Stimulated activated CD8-positive, alpha-beta memory T cell treated with anti-CD3 and anti-CD28 coated beads, Interleukin-4, amount 100 ng/mL, for 4 hours (primary cell): Measurements from ENCODE around the gene DNAH1.

ENCODE experiments used
- DNase-seq, 2 donors: peaks; one replicate each; pipeline ENCODE4 v3.0.0-alpha.2; 2020; ENCODE audit warnings: low read depth in 2 of 2, low spot score in 1 of 2

DNAH1 gene

GRCh38 chr3:52356126-52356525, 40.0 kb downstream of the DNAH1 start:
- DNase-seq: no peak

- no peak for DNase-seq
Observed at GRCh38 chr3:52357151-52358080, 41.3 kb downstream of the DNAH1 start.

- DNase-seq: no peak
Observed at GRCh38 chr3:52358362-52358940, 42.3 kb downstream of the DNAH1 start.

DNA sequence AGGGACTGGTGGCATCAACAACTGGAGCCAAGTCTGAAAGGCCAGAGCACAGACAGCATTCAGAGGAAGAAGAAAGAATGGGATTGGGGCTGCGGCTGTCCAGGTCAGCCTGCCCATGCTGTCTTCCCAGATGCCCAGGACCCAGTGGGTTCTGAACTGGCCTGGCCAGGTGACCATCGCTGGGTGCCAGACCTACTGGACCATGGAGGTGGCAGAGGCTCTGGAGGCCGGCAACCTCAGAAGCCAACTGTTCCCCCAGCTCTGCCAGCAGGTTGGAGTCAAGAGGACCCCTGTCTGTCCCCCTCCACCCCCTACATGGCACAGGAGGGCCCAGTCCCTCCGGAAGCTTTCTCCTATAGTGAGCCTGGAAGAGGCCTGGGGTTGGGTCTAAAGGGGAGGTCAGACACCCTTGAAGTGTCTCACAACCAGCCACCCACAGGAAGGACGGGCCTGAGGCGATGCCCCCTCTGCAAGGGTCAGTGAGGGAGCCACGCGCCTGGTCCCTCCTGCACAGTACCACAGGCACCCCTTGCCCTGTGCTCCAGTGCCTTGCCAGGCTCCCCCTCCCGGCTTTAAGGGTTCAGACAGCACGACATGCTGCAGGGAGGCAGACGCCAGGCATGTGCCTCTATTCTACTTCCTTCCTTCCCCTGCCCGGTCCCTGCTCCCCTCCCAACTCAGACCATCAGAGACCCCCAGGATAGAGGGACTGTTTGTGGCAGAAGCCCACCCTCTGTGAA, 43.2 kb downstream of the DNAH1 start:
- no peak for DNase-seq

DNA sequence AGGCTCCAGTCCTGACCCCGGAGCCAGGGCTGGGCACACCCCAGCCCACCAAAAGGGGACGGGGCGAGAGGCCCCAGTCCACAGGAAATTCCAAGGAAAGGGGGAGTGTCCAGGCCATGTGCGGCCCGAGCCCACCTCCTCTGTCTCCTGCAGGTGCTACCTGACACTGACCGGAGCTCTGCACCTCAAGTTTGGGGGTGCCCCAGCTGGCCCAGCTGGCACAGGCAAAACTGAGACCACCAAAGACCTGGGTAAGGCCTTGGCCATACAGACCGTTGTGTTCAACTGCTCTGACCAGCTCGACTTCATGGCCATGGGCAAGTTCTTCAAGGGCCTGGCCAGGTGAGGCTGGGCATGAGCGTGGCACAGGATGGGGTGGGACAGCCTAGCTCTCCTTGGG, 44.9 kb downstream of the DNAH1 start:
- DNase-seq: no peak

DNA sequence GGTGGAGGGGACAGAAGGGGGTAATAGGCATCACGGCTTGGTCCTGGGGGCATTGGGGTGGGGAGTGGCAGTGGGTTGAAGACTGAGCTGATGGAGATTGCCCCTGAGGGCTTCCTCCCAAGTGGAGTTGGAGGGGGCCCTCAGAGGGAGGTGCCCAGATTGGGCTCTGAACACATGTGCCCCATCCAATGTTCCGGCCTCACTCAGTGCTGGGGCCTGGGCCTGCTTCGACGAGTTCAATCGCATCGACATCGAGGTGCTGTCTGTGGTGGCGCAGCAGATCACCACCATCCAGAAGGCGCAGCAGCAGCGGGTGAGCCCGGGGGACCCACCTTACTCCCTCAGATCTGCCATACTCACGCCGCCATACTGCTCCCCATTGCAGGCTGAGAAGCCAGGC, 45.3 kb downstream of the DNAH1 start:
- no peak for DNase-seq

DNA sequence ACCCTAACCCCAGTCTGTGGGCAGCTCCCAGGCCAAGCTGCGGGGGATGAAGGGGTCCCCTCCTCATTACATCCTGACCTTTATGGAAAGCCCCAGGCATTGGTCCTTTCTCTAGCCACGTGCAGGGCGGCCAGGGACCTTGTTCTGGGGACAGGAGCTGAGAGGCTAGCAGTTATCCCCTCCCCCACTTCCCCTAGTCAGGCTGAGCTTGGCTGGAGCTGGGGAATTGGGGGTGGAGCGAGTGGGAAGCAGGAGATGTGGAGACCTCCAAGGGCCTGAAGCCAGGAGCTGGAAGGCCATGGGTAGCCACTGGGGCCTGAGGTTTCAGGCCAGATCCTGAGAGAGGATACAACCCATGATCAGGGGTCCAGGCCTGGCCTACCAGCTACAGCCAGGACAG, 45.8 kb downstream of the DNAH1 start:
- no peak for DNase-seq

- no peak for DNase-seq
Observed at GRCh38 chr3:52364322-52365035, 48.4 kb downstream of the DNAH1 start.

GRCh38 chr3:52366527-52366926, 50.4 kb downstream of the DNAH1 start:
- no peak for DNase-seq

DNA sequence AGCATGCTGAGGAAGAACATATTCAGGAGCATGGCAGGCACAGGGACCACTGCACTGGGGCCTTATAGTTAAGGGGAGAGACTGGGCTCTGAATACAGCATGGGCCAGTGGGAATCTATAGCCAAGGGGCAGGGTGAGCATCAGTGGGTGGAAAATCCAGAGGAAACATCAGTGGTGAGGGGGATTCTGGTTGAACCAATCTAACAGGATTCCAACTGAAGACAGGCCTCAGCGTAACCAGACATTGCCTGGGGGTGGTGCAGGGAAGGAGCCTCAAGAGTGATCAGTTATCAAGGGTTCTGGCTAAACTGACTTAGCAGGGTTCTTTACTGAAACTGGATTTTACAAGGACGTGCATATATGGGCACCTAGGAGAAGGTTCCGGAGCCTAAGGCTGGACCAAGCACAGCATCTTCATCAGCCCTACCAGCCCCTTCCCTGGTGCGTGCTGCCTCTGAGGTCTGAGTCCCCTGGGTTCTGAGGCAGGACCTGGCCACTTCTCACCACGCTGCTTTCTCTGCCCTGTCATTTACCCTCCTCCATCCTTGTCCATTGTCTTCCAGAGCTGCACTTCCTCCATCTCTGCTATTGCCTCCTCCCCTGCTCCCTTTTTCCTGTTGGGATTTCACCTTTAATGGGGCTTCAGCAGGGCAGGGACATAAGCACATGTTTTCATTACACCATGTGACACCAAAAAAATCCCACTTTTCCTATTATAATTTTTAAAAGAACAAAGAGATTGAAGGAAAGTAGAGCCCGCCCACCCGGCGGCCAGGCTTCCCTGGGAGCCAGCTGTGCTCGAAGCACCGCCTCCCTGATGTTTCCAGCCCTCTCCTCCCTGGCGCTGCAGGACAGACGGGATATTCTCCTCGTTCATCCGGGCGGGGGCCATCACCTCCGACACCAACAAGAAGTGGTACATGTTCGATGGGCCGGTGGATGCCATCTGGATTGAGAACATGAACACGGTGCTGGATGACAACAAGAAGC, 52.1 kb downstream of the DNAH1 start:
- no peak for DNase-seq

- DNase-seq: no peak
Observed at GRCh38 chr3:52370531-52370930, 54.4 kb downstream of the DNAH1 start.

GRCh38 chr3:52372822-52373504, 56.8 kb downstream of the DNAH1 start:
- no peak for DNase-seq

DNA sequence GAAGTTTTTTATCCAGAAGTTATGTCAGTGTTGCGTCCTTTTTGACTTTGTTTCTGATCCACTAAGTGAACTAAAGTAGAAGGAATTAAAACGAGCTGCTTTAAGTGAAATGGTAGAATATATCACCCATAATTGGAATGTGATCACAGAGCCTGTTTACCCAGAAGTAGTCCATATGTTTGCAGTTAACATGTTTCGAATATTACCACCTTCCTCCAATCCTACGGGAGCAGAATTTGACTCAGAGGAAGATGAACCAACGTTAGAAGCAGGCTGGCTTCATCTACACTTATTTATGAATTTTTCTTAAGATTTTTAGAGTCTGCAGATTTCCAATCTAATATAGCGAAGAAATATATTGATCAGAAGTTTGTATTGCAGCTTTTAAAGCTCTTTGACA, 57.6 kb downstream of the DNAH1 start:
- no peak for DNase-seq

- no peak for DNase-seq
Observed at GRCh38 chr3:52374173-52374572, 58.1 kb downstream of the DNAH1 start.

DNA sequence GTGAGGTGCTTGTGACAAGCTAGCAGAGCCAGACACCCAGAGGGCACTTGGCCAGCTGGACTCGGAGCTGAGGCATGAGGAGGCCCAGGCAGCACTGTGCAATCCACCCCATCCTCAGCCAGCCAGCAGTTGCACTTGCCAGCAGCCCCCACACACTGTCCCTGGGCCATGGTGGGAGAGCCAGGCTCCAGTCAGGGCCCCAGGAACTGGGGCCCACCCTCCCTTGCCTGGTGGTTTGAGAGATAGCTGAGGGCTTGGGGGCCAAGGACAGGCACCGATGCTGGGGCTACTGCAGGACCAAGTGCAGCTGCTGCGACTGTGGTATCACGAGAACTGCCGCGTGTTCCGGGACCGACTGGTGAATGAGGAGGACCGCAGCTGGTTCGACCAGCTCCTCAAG, 63.5 kb downstream of the DNAH1 start:
- no peak for DNase-seq

DNA sequence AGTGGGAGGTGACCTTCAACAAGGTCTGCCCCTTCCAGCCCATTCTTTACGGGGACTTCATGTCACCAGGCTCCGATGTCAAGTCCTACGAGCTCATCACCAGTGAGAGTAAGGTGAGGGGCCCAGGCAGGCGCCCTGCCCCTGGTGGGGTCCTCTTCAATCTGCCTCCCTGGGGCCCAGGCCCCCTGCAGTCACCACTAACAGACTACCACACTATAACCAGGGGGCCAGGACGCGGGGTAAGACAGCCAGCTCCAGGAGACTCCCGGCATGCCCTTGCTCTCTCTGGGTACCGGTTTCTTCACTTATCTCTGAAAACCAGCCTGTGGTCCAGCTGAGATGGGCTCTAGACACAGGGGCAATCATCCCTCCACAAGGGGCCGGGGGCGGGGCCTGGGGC, 63.9 kb downstream of the DNAH1 start:
- no peak for DNase-seq

GRCh38 chr3:52381623-52382022, 65.5 kb downstream of the DNAH1 start:
- no peak for DNase-seq

DNA sequence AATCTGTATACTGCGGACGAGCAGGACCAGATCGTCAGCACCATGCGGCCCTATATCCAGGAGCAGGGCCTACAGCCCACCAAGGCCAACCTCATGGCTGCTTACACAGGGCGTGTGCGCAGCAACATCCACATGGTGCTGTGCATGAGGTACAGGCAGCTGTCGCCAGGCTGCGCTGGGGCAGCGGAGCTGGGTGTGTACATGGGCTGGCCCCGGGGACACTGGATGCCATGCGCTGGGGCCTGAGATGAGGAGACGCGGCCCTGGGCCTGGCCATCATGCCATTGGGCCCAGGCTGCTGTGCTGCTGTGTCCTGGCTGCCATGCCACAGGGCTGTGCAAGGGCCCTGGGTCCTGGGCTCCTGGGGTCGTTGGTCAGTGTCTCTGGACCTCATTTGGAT, 67.3 kb downstream of the DNAH1 start:
- no peak for DNase-seq

DNA sequence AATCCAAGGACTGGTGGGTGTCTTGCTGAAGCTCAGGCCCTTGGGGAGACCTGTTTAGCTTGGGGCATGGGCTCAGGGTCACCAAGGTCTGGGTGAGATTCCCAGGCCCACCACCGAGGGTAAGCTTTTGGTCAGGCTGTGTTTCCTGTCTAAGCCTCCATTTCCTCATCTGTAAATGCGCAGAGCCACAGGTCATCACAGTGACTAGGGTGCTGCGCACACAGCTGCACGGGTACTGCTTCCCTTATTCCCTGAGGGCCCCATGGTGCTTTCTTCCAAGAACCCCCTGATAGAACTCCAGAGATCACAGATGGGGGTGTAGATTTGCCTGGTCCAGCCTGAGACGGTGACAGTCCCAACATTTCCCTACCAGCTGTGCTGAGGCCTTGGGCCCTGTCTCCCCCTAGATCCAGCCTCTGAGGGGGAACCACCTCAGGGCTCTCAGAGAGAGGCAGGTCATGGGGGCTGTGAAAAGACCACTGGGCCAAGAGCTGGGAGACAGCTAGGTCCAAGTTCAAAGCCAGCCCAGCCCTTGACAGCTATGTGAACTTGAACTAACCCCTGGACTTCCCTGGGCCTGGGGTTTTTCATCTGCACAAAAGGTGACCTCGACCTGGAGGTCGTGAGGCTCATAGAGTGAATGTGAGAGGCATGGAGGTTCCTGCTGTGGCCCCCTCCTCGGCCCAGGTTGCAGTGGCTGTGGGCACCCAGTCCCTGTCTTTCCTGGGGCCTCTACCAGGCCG, 68.1 kb downstream of the DNAH1 start:
- DNase-seq: no peak
